ENCODE results near the gene RAB7B. TPM values are rescaled to one million over a fixed set of nuclear protein-coding genes. Genes with fewer than 3 reads are reported as not detected.

The RAB7B gene
- total and polyA plus RNA-seq, 2 of the 13 experiments (the other 11 are each of a cell fraction or from before 2014, with no cell fraction given), result 0.05 to 0.46 TPM

- POLR2A ChIA-PET, result no interaction called here
- no peak overlapping the region for H3K4me2 ChIP-seq (ENCODE audit: low read depth, low read length)
- intact Hi-C loops (cut with micrococcal nuclease; ENCODE audit: unreplicated experiment), result no loop called here
- in situ Hi-C loops (cut with HindIII; ENCODE audit: extremely low pct_ligation_motif_present, low pct_unique_long_range_greater_than_20kb), result no loop called here
- H3K9me3 ChIP-seq (ENCODE audit: low read length), result no peaks in the 10 kb centered on the region
- no peak overlapping the region for H3K9ac ChIP-seq (ENCODE audit: insufficient read depth, low read depth, low read length)
- CTCF ChIA-PET (ENCODE audit: low intra/inter-chr PET ratio, low total read pairs), result no interaction called here
- WGBS (ENCODE audit: low lambda C conversion rate), result 30% methylated on average over 8 of the region's 8 CpGs
- H3K4me1 ChIP-seq (ENCODE audit: insufficient read depth, low read length), result peaks cover 11% of the 10 kb centered on the region; the same call in 1 of the 2 replicates
- H3K79me2 ChIP-seq (ENCODE audit: insufficient read depth, low read length), result no peaks in the 10 kb centered on the region
- no peak overlapping the region for H3K27ac ChIP-seq (ENCODE audit: extremely low read length, insufficient read depth, low read length)
- no peak for FAIRE-seq
- no peaks in the 10 kb centered on the region for H3K36me3 ChIP-seq (replicated peaks in 1 of 2; ENCODE audit: control insufficient read depth in 1 of 2, insufficient read depth in 2 of 2, low read length in 2 of 2)
- peaks cover 0 to 8% of the 10 kb centered on the region in 2 experiments; a peak in 2 of 5 replicates for H3K27me3 ChIP-seq (ENCODE audit: control insufficient read depth in 1 of 2, insufficient read depth in 2 of 2, low read length in 2 of 2)
- no peak overlapping the region for H2AFZ ChIP-seq (ENCODE audit: low read length)
- DNase-seq (ENCODE audit: low spot score), result no peak
- H3K4me3 ChIP-seq (replicated peaks in 1 of 3; ENCODE audit: insufficient read depth in 1 of 3, low read depth in 2 of 3, low read length in 3 of 3), result no peak overlapping the region
- ATAC-seq, result no peak
- BruUV-seq (replicated peaks), result no TSS peak
- no peaks in the 10 kb centered on the region for H4K20me1 ChIP-seq (ENCODE audit: insufficient read depth, low read length)
- TF ChIP-seq HIVEP1 (CRISPR knock-in tag; IDR thresholded peaks at IDR 0.05), result no peak
- no peak for TF ChIP-seq GTF3A (CRISPR knock-in tag; conservative IDR thresholded peaks at IDR 0.05)
- TF ChIP-seq AKAP8 (CRISPR knock-in tag; IDR thresholded peaks at IDR 0.05), result no peak
- no peak for TF ChIP-seq CCDC6 (CRISPR knock-in tag; IDR thresholded peaks at IDR 0.05)
- TF ChIP-seq ZNF652 (CRISPR knock-in tag; IDR thresholded peaks at IDR 0.05; ENCODE audit: borderline replicate concordance, low read depth), result no peak
- no peak for TF ChIP-seq NFKB2 (CRISPR knock-in tag; IDR thresholded peaks at IDR 0.05; ENCODE audit: borderline replicate concordance)
- TF ChIP-seq PAF1 (CRISPR knock-in tag; IDR thresholded peaks at IDR 0.05), result no peak
- TF ChIP-seq, protein P1, sequence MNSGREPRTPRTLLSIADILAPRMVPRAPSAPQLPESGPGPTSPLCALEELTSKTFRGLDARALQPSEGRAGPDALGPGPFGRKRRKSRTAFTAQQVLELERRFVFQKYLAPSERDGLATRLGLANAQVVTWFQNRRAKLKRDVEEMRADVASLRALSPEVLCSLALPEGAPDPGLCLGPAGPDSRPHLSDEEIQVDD (CRISPR knock-in tag; IDR thresholded peaks at IDR 0.05; ENCODE audit: borderline replicate concordance), result no peak
- TF ChIP-seq, protein P2, sequence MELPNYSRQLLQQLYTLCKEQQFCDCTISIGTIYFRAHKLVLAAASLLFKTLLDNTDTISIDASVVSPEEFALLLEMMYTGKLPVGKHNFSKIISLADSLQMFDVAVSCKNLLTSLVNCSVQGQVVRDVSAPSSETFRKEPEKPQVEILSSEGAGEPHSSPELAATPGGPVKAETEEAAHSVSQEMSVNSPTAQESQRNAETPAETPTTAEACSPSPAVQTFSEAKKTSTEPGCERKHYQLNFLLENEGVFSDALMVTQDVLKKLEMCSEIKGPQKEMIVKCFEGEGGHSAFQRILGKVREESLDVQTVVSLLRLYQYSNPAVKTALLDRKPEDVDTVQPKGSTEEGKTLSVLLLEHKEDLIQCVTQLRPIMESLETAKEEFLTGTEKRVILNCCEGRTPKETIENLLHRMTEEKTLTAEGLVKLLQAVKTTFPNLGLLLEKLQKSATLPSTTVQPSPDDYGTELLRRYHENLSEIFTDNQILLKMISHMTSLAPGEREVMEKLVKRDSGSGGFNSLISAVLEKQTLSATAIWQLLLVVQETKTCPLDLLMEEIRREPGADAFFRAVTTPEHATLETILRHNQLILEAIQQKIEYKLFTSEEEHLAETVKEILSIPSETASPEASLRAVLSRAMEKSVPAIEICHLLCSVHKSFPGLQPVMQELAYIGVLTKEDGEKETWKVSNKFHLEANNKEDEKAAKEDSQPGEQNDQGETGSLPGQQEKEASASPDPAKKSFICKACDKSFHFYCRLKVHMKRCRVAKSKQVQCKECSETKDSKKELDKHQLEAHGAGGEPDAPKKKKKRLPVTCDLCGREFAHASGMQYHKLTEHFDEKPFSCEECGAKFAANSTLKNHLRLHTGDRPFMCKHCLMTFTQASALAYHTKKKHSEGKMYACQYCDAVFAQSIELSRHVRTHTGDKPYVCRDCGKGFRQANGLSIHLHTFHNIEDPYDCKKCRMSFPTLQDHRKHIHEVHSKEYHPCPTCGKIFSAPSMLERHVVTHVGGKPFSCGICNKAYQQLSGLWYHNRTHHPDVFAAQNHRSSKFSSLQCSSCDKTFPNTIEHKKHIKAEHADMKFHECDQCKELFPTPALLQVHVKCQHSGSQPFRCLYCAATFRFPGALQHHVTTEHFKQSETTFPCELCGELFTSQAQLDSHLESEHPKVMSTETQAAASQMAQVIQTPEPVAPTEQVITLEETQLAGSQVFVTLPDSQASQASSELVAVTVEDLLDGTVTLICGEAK (IDR thresholded peaks at IDR 0.05), result no peak
- TF ChIP-seq, protein P2 (CRISPR knock-in tag; IDR thresholded peaks at IDR 0.05), result no peak
- no peak for TF ChIP-seq EEA1 (CRISPR knock-in tag; IDR thresholded peaks at IDR 0.05; ENCODE audit: borderline replicate concordance)
- no peak for TF ChIP-seq GZF1 (CRISPR knock-in tag; IDR thresholded peaks at IDR 0.05)
- no peak for TF ChIP-seq DNMT3B (CRISPR knock-in tag; conservative IDR thresholded peaks at IDR 0.05)
- no peak for TF ChIP-seq POLR2AphosphoS5 (IDR thresholded peaks at IDR 0.05; ENCODE audit: low read depth, low read length)
- TF ChIP-seq, protein P3, sequence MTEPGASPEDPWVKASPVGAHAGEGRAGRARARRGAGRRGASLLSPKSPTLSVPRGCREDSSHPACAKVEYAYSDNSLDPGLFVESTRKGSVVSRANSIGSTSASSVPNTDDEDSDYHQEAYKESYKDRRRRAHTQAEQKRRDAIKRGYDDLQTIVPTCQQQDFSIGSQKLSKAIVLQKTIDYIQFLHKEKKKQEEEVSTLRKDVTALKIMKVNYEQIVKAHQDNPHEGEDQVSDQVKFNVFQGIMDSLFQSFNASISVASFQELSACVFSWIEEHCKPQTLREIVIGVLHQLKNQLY (CRISPR knock-in tag; IDR thresholded peaks at IDR 0.05), result no peak
- no peak for TF ChIP-seq CBX5 (CRISPR knock-in tag; IDR thresholded peaks at IDR 0.05; ENCODE audit: borderline replicate concordance)
Measured at GRCh38 chr1:206011057-206011456, 7.9 kb upstream of the RAB7B start.
